ENCODE data around the gene DONSON.

Gene DONSON

GRCh38 chr21:33561373-33561772, 27.1 kb downstream of the DONSON start:
- no peak for DNase-seq (ENCODE audit: low read depth)

- DNase-seq (ENCODE audit: low read depth) = no peak
Measured at GRCh38 chr21:33560965-33561364, 27.5 kb downstream of the DONSON start.

GRCh38 chr21:33559813-33560212, 28.7 kb downstream of the DONSON start:
- no peak for DNase-seq (ENCODE audit: low read depth)

- DNase-seq (ENCODE audit: low read depth) = no peak
Measured at GRCh38 chr21:33558777-33559421, 29.6 kb downstream of the DONSON start.

- DNase-seq (ENCODE audit: low read depth) = no peak
Measured at GRCh38 chr21:33557447-33557846, 31.0 kb downstream of the DONSON start.

- no peak for DNase-seq (ENCODE audit: low read depth)
Measured at GRCh38 chr21:33554982-33555344, 33.5 kb downstream of the DONSON start.

- DNase-seq (ENCODE audit: low read depth) = no peak
Measured at GRCh38 chr21:33554236-33554981, 34.1 kb downstream of the DONSON start.

GRCh38 chr21:33552999-33553598, 35.4 kb downstream of the DONSON start:
- DNase-seq (ENCODE audit: low read depth) = no peak

GRCh38 chr21:33552093-33552998, 36.1 kb downstream of the DONSON start:
- DNase-seq (ENCODE audit: low read depth) = no peak

- no peak for DNase-seq (ENCODE audit: low read depth)
Measured at GRCh38 chr21:33551664-33552063, 36.8 kb downstream of the DONSON start.

- no peak for DNase-seq (ENCODE audit: low read depth)
Measured at GRCh38 chr21:33550772-33551660, 37.5 kb downstream of the DONSON start.

GRCh38 chr21:33549848-33550771, 38.4 kb downstream of the DONSON start:
- DNase-seq (ENCODE audit: low read depth) = no peak

GRCh38 chr21:33546086-33546485, 42.4 kb downstream of the DONSON start:
- no peak for DNase-seq (ENCODE audit: low read depth)

- no peak for DNase-seq (ENCODE audit: low read depth)
Measured at GRCh38 chr21:33544451-33545195, 43.9 kb downstream of the DONSON start.

GRCh38 chr21:33543505-33544129, 44.9 kb downstream of the DONSON start:
- DNase-seq (ENCODE audit: low read depth) = no peak

- DNase-seq (ENCODE audit: low read depth) = peak; percentile 99
Measured at GRCh38 chr21:33542640-33543504, 45.6 kb downstream of the DONSON start, which contains the start of gene SON. SON (plus strand) TSS chr21:33543038; CDS start chr21:33543093, 55 bp downstream.

- DNase-seq (ENCODE audit: low read depth) = peak; percentile 66
Measured at GRCh38 chr21:33541756-33542639, 46.5 kb downstream of the DONSON start, which contains the start of gene GART. GART (minus strand) TSS chr21:33542117; CDS start chr21:33539315, 2,802 bp downstream.
